HepG2 (cell line): ENCODE data around the gene MSANTD1. TPM values are rescaled to one million over a fixed set of nuclear protein-coding genes. Genes with fewer than 3 reads are reported as not detected.

ENCODE experiments used
- AHR ChIP-seq: IDR thresholded peaks from 2 replicates; pipeline ENCODE4 v1.6.1; 2018; ENCODE audit warnings: missing genetic modification reagents, missing compliant biosample characterization
- ASH2L ChIP-seq: fragments of 300-600, 200-600 bp; sonication (generic); IDR thresholded peaks from 2 replicates; pipeline ENCODE4 v1.7.0; 2017; ENCODE audit warnings: low read depth, mild to moderate bottlenecking, moderate library complexity, mixed read lengths, low read length; ENCODE audit not compliant: insufficient read length
- FOXC1 ChIP-seq: sonication (generic); formaldehyde crosslinking; IDR thresholded peaks from 2 replicates; pipeline ENCODE4 v1.8.0; 2022; ENCODE audit warnings: mild to moderate bottlenecking, missing genetic modification reagents, borderline replicate concordance
- KDM5B ChIP-seq: sonication (generic); formaldehyde crosslinking; IDR thresholded peaks from 2 replicates; pipeline ENCODE4 v1.4.0; 2020; ENCODE audit warnings: missing genetic modification reagents, mild to moderate bottlenecking, borderline replicate concordance
- SAP130 ChIP-seq: IDR thresholded peaks from 2 replicates; pipeline ENCODE4 v1.6.1; 2016; ENCODE audit warnings: low read depth
- TEAD2 ChIP-seq: sonication (generic); formaldehyde crosslinking; IDR thresholded peaks from 2 replicates; pipeline ENCODE4 v1.9.0; 2021; ENCODE audit warnings: missing genetic modification reagents
- TP53 ChIP-seq: sonication (generic); formaldehyde crosslinking; conservative IDR thresholded peaks from 2 replicates; pipeline ENCODE4 v1.4.0; 2020; ENCODE audit warnings: missing genetic modification reagents
- XRCC5 ChIP-seq: fragments of 200-400 bp; formaldehyde crosslinking; optimal IDR thresholded peaks from 2 replicates; pipeline ENCODE3; 2017; ENCODE audit warnings: mild to moderate bottlenecking, low read length
- ZBTB3 ChIP-seq: sonication (generic); formaldehyde crosslinking; IDR thresholded peaks from 2 replicates; pipeline ENCODE4 v1.4.0; 2020; ENCODE audit warnings: low read depth, mild to moderate bottlenecking, moderate library complexity, missing genetic modification reagents, borderline replicate concordance
- ZEB1 ChIP-seq: IDR thresholded peaks from 2 replicates; pipeline ENCODE4 v1.6.1; 2012; ENCODE audit warnings: mild to moderate bottlenecking, low read depth, inconsistent platforms; ENCODE audit not compliant: insufficient replicate concordance
- ZNF256 ChIP-seq: sonication (generic); formaldehyde crosslinking; conservative IDR thresholded peaks from 2 replicates; pipeline ENCODE4 v1.4.0; 2020; ENCODE audit warnings: missing genetic modification reagents
- ZNF451 ChIP-seq: sonication (generic); formaldehyde crosslinking; IDR thresholded peaks from 2 replicates; pipeline ENCODE4 v1.5.0; 2020; ENCODE audit warnings: mild to moderate bottlenecking, missing genetic modification reagents
- ZNF788 ChIP-seq: sonication (generic); formaldehyde crosslinking; IDR thresholded peaks from 2 replicates; pipeline ENCODE4 v1.5.0; 2020; ENCODE audit warnings: mild to moderate bottlenecking, missing genetic modification reagents, borderline replicate concordance
- ZSCAN30 ChIP-seq: sonication (generic); formaldehyde crosslinking; IDR thresholded peaks from 2 replicates; pipeline ENCODE4 v1.5.0; 2020; ENCODE audit warnings: mild to moderate bottlenecking, missing genetic modification reagents
- polyA plus RNA-seq, 8 experiments: library from polyadenylated mRNA; depleted of rRNA in 3 of 8; stranded (reverse) in 7 of 8; unstranded in 1 of 8; fragments of >200 nt; fragmentation: Illumina TruSeq in 4 of 8; extraction: Trizol in 4 of 8; gene quantifications; 2 replicates each; pipeline versions ENCODE4 v1.2.1 to v1.2.3, GENCODE V29; 2011 to 2016; ENCODE audit warnings: low read depth in 4 of 8, missing spikeins in 1 of 8, mixed read lengths in 1 of 8; ENCODE audit not compliant: insufficient read depth in 1 of 8
- total RNA-seq, 5 experiments: library from RNA; depleted of rRNA; stranded (reverse); fragments of >200 nt; fragmentation: Illumina TruSeq; extraction: Trizol; gene quantifications; 2 replicates each; pipeline ENCODE4 v1.2.3, GENCODE V29; 2016; ENCODE audit warnings: low read depth in 1 of 5
- TF ChIP-seq, protein P1 (sequence below): sonication (generic); formaldehyde crosslinking; IDR thresholded peaks from 2 replicates; pipeline ENCODE4 v1.5.1; 2020; ENCODE audit warnings: mild to moderate bottlenecking, missing genetic modification reagents
- TF ChIP-seq, protein P2 (sequence below): sonication (generic); formaldehyde crosslinking; IDR thresholded peaks from 2 replicates; pipeline ENCODE4 v1.5.1; 2020; ENCODE audit warnings: missing genetic modification reagents, mild to moderate bottlenecking, borderline replicate concordance
- TF ChIP-seq, protein P3 (sequence below): sonication (generic); formaldehyde crosslinking; IDR thresholded peaks from 2 replicates; pipeline ENCODE4 v1.8.0; 2022; ENCODE audit warnings: mild to moderate bottlenecking, missing genetic modification reagents, borderline replicate concordance
- TF ChIP-seq, protein P4 (sequence below): sonication (generic); IDR thresholded peaks from 2 replicates; pipeline ENCODE4 v1.6.1; 2016; ENCODE audit warnings: low read depth, borderline replicate concordance
- TF ChIP-seq, protein P5 (sequence below): sonication (generic); formaldehyde crosslinking; IDR thresholded peaks from 2 replicates; pipeline ENCODE4 v1.5.0; 2020; ENCODE audit warnings: mild to moderate bottlenecking, missing genetic modification reagents, moderate library complexity

Gene MSANTD1
- total and polyA plus RNA-seq, 2 of the 13 experiments (the other 11 are each of a cell fraction or from before 2014, with no cell fraction given) = 0.22 to 0.40 TPM

DNA sequence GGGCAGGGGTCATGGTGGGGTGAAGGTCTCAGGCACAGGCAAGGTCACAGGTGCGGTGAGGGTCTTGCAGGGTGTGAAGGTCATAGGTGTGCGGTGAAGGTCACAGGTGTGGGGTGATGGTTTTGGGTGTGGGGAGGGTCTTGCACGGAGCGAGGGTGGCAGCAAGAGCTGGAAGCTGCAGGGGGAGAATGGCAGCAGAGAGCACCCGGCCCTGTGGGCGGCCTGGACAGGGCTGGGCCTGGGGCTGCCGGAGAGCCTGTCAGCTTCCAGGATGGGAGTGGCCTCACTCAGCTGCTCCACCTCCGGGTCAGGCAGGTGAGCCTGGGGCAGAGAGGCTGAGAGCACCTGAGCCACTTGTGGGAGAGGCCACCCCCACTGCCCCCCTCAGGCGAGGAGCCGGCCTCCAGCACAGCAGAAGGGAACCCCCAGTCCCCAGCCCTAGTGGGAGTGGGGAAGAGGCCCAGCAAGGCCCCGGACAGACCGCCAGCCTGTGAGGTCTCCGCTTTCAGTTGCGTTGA, 1.5 kb downstream of the MSANTD1 start (continued):
- TF ChIP-seq FOXC1 (CRISPR knock-in tag) = 0 out of 2 replicates have a peak, but pooled peaks have one; percentile 48
- TF ChIP-seq TP53 (CRISPR knock-in tag) = no peak
- peak; percentile 53; the same call in 1 of the 2 replicates for TF ChIP-seq KDM5B (CRISPR knock-in tag)
- TF ChIP-seq, protein P1, sequence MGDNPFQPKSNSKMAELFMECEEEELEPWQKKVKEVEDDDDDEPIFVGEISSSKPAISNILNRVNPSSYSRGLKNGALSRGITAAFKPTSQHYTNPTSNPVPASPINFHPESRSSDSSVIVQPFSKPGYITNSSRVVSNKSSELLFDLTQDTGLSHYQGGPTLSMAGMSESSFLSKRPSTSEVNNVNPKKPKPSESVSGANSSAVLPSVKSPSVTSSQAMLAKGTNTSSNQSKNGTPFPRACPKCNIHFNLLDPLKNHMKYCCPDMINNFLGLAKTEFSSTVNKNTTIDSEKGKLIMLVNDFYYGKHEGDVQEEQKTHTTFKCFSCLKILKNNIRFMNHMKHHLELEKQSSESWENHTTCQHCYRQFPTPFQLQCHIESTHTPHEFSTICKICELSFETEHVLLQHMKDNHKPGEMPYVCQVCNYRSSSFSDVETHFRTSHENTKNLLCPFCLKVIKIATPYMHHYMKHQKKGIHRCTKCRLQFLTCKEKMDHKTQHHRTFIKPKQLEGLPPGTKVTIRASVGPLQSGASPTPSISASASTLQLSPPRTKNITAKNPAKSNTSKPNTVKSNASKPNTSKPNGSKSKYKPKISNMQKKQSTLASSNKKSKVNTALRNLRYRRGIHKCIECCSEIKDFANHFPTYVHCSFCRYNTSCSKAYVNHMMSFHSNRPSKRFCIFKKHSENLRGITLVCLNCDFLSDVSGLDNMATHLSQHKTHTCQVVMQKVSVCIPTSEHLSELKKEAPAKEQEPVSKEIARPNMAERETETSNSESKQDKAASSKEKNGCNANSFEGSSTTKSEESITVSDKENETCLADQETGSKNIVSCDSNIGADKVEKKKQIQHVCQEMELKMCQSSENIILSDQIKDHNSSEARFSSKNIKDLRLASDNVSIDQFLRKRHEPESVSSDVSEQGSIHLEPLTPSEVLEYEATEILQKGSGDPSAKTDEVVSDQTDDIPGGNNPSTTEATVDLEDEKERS = no peak
- TF ChIP-seq XRCC5 = peak; percentile 26
- TF ChIP-seq, protein P2, sequence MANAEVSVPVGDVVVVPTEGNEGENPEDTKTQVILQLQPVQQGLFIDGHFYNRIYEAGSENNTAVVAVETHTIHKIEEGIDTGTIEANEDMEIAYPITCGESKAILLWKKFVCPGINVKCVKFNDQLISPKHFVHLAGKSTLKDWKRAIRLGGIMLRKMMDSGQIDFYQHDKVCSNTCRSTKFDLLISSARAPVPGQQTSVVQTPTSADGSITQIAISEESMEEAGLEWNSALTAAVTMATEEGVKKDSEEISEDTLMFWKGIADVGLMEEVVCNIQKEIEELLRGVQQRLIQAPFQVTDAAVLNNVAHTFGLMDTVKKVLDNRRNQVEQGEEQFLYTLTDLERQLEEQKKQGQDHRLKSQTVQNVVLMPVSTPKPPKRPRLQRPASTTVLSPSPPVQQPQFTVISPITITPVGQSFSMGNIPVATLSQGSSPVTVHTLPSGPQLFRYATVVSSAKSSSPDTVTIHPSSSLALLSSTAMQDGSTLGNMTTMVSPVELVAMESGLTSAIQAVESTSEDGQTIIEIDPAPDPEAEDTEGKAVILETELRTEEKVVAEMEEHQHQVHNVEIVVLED (CRISPR knock-in tag) = 0 out of 2 replicates have a peak, but pooled peaks have one; percentile 27
- TF ChIP-seq ZNF256 (CRISPR knock-in tag) = no peak
- TF ChIP-seq ZSCAN30 = no peak
- TF ChIP-seq AHR (CRISPR knock-in tag) = no peak
- TF ChIP-seq, protein P3, sequence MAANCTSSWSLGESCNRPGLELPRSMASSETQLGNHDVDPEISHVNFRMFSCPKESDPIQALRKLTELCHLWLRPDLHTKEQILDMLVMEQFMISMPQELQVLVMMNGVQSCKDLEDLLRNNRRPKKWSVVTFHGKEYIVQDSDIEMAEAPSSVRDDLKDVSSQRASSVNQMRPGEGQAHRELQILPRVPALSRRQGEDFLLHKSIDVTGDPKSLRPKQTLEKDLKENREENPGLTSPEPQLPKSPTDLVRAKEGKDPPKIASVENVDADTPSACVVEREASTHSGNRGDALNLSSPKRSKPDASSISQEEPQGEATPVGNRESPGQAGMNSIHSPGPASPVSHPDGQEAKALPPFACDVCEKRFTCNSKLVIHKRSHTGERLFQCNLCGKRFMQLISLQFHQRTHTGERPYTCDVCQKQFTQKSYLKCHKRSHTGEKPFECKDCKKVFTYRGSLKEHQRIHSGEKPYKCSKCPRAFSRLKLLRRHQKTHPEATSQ (CRISPR knock-in tag) = no peak
- TF ChIP-seq, protein P4, sequence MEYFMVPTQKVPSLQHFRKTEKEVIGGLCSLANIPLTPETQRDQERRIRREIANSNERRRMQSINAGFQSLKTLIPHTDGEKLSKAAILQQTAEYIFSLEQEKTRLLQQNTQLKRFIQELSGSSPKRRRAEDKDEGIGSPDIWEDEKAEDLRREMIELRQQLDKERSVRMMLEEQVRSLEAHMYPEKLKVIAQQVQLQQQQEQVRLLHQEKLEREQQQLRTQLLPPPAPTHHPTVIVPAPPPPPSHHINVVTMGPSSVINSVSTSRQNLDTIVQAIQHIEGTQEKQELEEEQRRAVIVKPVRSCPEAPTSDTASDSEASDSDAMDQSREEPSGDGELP = peak; percentile 65; the same call in 1 of the 2 replicates
- TF ChIP-seq ZNF788 (CRISPR knock-in tag) = peak; percentile 60; the same call in 1 of the 2 replicates
- TF ChIP-seq SAP130 (CRISPR knock-in tag) = peak; percentile 39; the same call in 1 of the 2 replicates
- no peak for TF ChIP-seq ASH2L
- TF ChIP-seq ZEB1 = peak; percentile 85
- TF ChIP-seq, protein P5, sequence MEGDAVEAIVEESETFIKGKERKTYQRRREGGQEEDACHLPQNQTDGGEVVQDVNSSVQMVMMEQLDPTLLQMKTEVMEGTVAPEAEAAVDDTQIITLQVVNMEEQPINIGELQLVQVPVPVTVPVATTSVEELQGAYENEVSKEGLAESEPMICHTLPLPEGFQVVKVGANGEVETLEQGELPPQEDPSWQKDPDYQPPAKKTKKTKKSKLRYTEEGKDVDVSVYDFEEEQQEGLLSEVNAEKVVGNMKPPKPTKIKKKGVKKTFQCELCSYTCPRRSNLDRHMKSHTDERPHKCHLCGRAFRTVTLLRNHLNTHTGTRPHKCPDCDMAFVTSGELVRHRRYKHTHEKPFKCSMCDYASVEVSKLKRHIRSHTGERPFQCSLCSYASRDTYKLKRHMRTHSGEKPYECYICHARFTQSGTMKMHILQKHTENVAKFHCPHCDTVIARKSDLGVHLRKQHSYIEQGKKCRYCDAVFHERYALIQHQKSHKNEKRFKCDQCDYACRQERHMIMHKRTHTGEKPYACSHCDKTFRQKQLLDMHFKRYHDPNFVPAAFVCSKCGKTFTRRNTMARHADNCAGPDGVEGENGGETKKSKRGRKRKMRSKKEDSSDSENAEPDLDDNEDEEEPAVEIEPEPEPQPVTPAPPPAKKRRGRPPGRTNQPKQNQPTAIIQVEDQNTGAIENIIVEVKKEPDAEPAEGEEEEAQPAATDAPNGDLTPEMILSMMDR = peak; percentile 23
- TF ChIP-seq ZNF451 (CRISPR knock-in tag) = peak; percentile 28; the same call in 1 of the 2 replicates
- TF ChIP-seq ZBTB3 = no peak
- TF ChIP-seq TEAD2 (CRISPR knock-in tag) = no peak
